Stimulated activated naive CD4-positive, alpha-beta T cell treated with Interleukin-2 at 50 U/mL for 16 hours (primary cell): ENCODE data around the gene NFX1.

ENCODE experiments used
- DNase-seq: peaks from one replicate; lab custom pipeline; 2025; lab: John Stamatoyannopoulos, UW

The NFX1 gene

DNA sequence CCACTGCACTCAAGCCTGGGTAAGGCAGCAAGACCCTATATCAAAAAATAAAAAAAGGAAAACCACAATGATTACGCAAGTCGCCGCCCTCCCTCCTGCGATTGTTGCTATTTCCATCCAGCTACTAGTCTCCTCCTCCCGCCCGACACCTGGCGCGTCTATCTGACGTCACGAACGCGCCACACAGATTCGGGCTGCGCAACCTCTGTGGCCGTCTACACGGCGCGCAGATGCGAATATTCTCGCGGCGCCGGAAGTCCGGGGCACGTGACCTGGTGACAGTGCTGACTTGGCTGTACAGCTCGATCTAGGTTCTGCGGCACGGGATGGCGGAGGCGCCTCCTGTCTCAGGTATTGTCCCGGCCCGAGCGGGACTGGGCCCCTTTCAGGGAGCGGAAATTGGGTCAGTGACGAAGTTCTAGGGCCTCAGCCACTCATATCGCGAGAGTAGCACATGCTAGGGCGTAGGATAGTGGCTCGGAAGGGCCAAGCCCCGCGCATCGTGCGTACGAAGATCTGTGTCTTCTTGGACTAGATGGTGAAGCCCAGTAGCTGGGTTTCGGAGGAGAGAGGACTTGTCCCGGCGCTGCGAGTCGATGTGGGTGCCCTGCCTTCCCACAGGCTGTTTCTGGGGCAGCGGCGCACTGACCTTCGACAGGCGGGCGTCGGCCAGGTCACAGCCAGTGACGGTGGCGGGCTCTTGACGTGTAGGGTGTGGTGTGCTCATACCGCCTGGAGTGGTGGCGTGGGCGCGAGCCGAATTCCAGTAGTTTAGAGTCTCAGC is at the start of gene NFX1:
TSS of gene NFX1 (plus strand) at position 270 of the 784 bp plus-strand sequence. CDS start at position 327, 57 bp downstream.
- DNase-seq, result peak; percentile 98

DNA sequence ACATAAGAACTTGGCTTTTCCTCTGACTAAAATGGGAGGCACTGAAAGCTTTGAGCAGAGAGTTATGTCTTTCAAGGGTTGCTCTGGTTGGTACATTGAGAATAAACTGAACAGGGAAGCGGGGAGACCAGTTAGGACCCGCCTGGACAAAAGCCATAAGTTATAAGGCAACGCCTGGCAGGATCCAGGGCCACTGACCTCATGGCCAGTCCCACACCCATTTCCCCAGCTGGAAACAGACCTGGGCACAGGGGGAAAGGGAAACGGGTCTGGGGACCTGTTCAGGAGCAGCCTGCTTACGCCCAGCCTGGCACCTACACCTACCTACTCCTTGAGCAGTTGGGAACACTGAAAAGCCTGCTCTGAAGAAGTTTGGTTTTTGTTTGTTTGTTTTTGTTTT is 49.0 kb upstream of the NFX1 start:
- DNase-seq, result no peak

DNA sequence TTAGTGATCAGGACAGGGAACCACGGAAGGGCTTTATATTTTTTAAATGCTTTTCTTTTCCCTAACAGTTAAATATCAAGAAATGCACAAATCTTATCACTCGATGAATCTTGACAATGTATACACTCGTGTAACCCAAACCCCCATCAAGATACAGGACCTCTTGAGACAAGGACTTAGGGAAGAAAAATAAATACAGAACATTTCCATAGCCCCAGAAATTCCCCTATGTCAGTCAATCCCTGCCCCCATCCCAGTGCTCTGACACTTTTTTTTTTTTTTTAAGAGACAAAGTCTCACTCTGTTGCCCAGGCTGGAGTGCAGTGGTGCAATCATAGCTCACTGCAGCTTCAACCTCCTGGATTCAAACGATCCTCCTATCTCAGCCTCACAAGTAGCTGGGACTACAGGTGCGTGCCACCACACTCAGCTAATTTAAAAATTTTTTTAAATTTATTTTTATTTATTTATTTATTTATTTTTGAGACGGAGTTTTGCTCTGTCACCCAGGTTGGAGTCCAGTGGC is 47.6 kb upstream of the NFX1 start:
- DNase-seq, result no peak

DNA sequence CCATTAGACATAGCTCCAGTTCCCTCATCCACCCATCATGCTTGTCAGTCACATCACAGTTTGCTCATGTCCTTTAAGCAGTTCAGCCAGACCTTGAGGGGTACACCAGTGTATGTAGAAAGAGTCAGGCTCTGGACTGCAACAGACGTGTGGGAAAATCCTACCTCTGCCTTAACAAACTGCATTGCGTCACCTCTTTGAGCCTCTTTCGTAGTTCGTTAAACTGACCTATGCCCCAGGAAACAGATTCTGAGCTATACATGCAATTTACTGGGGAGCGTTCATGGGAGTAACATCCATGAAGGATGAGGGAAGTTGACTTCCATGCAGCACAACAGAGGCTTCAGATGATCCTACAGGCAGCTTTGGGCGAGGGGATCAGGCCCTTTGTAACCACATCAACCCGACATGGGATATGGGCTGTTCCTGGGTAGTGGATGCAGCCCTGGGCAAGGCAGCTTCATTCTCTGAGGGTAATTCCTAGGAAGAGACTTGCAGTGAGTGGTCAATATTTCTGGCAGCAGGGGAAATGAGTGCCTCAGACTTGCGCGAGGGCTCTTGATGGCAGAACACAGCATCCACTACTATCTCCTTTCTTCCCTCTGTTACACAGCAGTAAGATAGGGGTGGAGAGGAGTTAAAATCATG is 46.1 kb upstream of the NFX1 start:
- DNase-seq, result no peak

DNA sequence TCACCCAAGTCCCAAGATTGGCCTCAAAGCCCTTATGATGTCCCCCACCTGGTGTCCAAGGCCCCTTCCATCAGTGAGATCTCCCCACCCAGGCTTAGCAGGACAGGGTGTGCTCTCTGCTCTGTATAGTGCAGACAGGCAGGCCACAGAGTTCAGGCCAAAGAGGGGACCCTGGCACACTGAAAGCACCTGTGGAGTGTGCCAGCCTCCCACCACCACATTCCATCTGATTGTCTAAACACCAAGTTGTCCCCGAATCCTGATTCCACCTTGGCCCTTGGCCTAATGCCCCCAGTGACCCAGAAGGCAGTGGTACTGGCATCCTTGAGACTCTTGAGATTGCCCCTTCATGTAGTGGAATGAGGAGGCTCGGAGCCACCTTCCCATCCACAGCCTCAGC is 45.0 kb upstream of the NFX1 start:
- no peak for DNase-seq

DNA sequence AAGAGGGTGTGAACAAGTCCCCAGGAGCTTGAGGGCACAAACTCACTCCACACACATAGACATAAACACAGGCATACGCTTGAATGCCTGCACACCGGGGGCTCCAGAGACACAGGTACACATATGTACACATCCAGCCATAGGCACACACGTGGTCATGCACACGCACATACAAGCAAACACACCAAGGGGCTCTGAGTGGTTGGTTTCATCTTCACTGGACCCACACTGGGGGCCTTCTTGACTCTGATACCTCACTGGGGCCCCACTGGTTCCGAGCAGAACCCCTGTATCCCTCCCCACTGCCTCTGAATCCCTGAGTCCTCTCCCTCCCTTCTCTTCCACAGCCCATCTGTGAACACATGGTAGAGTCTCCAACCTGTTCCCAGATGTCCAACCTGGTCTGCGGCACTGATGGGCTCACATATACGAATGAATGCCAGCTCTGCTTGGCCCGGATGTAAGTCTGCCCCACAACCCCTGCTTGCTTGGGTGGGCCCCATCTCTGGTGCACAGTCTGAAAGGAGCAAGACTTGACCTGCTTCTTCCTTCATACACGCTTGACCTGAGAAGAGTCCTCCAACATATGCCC is 44.0 kb upstream of the NFX1 start:
- DNase-seq, result no peak

DNA sequence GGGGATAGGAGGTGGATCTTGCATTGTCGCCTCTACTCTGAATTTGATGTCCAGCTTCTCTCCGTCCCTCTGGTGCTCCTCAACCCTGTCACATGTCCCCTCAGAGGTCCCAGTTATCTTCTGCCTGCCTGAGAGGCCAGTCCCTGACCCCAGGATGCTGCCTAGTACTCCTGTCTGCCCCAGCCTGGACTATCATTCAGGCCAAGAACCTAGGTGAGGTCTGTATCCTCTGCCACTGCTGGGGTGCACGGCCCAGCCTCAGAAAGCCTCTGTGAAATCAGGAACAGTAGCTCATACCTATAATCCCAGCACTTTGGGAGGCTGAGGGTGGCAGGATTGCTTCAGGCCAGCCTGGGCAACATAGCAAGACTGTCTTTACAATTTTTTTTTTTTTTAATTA is 41.7 kb upstream of the NFX1 start:
- no peak for DNase-seq

DNA sequence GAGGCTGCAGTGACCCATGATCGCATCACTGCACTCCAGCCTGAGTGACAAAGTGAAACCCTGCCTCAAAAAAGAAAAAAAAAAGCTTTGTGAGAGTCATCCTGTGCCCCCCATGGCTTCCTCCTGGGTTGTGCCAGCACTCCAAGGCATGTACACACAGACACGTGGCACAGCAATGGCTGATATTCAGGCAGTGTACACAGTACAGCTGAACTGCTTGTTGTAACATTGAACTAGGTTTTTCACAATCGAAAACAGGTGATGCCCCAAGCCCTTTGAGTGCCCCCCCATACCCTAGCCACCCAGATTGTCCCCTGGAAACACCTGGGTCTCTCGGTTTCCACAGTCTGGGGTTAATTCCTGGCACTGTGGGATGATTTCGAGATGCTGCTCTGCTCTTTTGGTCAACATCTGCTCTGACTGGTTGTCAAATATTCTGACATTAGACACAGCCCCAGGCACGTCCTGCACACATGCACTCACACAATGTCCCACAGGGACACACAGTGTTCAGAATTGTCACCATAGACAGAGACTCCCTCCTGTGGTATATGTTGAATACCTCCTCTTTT is 41.1 kb upstream of the NFX1 start:
- no peak for DNase-seq

DNA sequence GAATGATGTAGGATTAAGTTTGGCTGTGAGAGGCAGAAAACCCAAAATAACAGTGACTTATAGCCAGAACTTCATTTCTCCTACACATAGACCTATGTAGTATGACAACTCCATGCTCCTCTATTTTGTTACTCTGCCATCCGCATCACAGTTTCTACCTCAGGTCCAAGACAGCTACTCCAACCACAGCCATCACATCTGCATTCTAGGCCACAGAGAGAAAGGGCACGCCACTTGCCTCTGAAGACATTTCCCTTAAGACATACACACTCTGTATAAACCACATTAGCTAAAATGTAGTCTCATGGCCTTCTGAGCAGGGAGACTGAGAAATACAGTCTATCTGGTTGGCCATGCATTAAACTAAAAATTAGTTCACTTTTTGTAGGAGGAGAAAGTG is 40.3 kb upstream of the NFX1 start:
- DNase-seq, result no peak

DNA sequence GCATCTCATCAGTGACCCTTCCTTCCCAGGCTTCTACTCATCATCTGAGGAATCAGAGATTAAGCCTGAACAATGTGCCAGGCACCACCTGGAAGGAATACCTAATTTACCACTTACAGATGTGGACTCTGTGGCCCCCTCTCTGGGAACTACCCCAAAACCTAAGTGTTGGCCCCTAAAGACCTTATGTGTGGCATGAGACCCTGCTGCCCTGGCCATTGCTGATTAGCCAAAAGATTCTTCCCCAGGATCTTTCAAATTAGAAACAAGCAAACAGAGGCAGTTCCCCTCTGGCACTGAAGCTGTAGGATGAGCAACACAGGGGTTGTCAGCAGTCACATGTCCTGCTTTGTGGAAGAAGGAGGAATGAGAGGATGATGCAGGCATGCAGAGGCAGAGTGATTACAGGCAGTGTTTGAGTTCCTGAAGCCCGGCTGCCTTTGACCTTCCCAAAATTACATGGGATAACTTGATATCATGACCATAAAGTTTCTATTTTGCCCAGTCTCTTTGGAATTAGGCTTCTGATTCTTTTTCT is 39.8 kb upstream of the NFX1 start:
- no peak for DNase-seq

DNA sequence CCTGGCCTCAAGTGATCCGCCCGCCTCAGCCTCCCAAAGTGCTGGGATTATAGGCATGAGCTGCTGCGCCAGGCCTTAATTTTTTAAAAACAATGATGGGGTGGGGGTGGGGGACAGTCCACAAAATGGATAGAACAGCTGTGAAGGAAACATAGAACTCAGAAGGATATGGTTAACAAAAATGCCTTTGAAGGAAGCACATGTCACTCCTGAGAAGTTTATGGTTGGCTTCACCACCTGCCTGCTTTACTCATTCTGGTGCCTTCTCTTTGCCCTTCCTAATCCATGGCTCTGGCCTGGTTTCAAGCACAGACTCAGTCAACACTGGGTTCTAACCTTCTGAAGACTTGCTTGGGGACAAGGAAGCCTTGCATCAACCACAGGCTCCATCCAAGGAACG is 36.1 kb upstream of the NFX1 start:
- DNase-seq, result no peak

DNA sequence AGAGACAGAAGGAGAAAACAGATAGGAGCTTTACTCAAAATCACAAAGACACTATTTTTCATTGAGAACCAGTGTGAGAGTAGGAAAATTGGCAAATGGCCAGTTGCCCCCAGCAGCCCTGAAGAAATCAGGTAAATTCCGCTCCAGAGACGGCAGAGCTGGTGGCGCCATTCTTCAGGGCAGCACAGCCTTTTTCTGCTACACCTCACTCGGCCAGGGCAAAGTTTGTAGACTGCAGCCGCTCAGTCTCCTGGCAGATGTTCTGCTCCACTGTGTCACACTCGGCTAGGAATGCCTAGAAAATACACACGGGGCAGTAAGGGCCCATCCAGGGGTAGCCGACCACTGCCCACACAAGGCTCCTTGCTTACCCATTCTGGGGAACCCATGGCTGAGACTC is 35.3 kb upstream of the NFX1 start:
- DNase-seq, result no peak

DNA sequence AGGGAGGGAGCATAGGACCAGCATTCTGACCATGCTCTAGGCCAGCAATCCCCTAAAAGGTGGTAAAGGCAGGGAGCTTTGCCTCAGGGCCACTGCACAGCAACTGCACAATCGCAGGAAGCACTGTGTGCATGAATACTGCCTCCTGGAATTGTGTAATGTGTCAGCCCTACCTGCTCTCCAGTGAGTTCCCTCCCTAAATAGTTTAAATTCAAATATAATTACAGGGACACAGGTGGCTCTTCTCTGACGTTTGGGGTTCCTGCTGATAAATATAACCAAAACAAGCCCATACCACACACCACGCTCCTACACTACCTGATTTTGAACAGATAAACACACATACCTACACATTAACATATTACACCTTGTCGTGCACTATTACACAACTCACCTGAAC is 34.8 kb upstream of the NFX1 start:
- DNase-seq, result no peak

DNA sequence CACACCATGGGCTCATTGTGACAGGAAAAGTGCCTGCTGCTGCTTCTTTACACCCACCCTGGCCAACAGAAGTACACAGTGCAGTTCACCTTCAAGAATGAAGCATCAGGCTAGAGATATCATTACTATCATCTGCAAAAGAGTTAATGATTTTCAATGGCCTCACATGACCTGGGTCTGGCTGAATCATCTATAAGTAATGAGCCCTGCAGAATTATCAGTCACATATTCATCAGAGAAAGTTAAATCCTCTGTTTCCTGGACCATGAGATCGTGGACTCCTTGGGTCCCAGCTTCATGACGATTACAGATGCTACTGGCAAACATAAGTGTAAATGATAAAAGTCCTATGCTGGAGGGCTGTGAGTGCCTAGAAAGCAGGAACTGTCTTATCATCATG is 34.1 kb upstream of the NFX1 start:
- no peak for DNase-seq

DNA sequence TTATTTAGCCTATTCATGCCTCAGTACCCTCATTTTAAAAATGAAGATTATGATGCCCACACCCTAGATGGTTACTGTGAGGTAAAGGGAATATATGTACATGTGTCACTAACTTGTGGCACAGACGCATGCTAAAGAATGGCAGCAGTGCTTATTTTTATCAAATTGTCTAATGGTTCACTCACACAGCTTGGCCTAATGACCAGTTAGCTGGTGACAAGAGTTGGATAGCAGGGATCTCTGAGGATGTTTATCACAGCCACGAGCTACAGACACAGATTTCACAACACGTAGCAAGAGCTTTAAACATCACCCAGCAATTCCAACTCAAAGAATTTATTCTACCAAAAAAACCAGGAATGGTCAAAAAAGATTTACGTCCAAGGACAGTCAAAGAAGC is 33.0 kb upstream of the NFX1 start:
- no peak for DNase-seq

DNA sequence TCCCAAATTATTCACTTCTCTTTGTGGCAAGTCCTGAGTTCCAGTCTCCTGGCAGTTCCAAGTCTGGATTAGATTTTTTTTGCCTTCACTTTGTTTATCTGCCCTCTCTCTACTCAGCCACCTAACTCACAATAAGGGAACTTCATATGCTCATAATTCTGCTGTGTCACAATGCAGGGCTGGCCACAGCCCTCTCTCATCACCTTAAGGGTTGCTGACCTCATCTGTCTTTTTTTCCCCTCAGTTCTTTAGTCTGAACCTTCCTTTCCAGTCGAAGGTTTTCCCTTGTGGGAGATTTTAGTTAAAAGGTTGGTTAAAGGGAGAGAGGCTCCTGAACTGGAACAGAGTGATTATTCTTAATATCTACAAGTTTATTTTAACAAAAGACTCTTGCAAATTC is 29.9 kb upstream of the NFX1 start:
- no peak for DNase-seq

DNA sequence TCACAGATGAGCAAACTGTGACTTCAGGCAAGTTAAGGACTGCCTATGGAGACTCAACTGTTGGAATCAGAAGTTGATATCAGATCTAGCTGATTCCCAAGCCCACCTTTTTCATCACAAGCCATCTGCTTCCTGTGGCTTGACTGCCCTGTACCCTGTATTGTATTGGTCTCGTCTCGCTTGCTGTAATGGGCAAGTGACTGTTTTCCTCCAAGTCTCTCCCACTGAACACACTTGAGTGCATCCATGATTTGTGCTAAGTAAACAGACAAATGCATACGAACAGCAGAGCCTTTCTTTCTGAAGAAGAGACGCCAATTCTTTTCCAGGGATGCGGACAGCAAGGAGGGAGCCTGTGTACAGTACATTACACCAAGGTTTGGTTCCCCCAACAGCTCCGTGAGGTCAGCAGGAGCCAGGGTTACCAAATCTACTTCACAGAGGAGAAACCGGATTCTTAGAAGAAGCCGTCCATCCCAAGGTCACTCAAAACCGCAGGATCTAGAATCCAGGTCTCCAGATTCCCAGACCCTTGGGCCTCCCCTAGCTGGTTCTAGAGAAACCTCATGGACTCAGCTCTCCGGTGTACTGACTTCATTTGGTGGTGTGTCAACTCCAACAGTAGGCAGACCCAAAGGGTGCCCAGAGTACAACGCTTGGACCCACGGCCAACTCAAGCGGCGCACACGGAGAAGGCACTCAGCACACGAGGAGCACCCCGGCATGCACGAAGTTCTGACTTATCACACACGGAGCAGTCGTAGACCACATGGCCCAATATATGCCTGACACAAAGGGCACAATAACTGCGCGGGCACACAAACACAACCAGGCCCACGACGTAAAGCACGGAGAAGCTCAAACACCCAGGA is 26.9 kb upstream of the NFX1 start:
- peak; percentile 32 for DNase-seq

DNA sequence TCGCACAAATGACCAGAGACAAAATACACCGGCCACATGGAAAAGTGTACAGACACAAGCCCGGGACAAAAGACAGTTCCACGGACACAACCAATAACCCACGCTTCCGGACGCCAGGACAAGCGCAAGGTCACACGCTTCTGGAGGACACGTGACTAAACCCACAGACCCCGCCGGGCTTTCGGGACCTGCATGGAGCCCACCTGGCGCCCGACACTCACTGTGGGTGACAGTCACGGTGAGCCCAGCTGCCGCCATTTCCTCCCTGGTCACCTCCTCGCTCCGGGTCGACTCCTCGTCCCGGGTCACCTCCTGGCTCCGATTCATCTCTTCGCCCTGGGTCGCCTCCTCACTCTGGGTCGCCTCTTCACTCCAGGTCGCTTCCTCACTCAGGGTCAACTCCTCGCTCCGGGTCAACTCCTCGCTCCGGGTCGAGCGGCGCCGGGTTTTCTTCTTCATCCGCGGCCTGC is 26.3 kb upstream of the NFX1 start:
- DNase-seq, result peak; percentile 49

DNA sequence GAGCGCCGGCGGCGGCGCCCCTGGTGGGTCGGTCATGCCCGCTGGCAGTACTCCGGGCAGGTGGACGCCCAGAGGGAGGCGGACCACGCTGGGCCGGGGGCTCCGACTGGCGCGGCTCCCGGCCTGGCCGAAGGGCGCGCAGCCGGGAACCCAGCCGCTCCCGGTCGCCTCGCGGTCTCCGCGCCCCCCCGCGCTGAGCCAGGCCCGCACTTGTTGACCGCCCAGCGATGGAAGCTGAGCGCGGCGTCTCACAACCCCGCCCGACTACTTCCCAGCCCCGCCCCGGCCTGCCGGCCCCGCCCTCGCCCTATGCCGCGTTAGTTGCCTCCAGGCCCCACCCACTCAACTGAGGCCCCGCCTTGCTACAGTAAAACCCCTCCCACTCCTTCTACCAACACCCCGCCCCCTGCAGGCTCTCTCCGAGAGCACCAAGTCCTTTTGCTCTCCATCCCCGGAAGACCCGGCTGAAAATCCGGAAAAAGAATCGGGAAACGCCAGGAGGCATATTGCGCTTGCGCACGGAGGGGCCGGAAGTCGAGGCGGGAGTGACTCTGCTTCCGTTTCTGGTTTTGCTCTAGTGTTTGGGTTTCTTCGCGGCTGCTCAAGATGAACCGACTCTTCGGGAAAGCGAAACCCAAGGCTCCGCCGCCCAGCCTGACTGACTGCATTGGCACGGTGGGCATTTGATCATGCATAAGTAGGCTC is 25.7 kb upstream of the NFX1 start, which contains the start of the genes BAG1 and CHMP5:
TSS of gene BAG1 (minus strand) at position 236 of the 705 bp plus-strand sequence.
TSS of gene CHMP5 (plus strand) at position 577 of the 705 bp plus-strand sequence. CDS start at position 607, 30 bp downstream.
- DNase-seq, result peak; percentile 99

DNA sequence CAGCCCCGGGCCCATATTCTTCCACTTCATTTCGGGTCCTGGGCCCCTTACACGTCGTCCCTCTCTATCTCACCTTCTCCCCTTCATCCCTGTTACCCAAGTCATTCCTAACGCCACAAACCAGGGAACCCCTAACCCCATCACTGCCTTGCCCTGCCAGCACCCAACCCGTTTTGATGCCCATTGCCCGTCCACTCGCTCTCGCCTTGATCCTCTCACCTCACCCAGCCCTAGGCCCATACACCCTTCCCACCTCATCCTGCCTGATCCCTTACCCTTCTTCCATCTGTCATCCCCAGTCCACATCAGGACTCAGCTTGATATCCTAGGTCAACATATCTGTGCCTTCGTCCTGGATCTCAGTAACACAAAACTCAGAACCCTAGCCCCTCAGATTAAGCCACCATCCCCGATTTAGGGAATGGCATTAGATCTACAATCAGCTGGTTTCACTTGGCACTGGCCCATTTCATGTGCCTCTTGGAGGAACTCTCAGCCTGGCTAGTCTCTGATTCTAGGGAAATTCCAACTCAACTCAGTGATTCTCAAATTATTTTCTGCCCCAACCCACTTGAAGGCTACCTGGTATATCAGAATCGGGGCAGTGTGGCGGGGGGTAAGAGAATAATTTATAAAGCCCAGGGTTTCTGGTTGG is 25.0 kb upstream of the NFX1 start:
- DNase-seq, result no peak
